Activated T-helper 17 cell treated with anti-CD3 and anti-CD28 coated beads, Interleukin-2, amount 50 U/mL, for 72 hours (primary cell): Measurements from ENCODE around the gene ANAPC16. TPM values are rescaled to one million over a fixed set of nuclear protein-coding genes. Genes with fewer than 3 reads are reported as not detected.
A peak's percentile ranks its signal among the peaks of the same experiment; 100 is the strongest.

Experiments used
- ATAC-seq: fragments of 150-1000 bp; cut with Tn5 transposase; replicated peaks from 2 replicates; pipeline ENCODE4 v1.10.0; 2021; ENCODE audit warnings: mild to moderate bottlenecking, moderate library complexity
- H3K27ac Mint-ChIP-seq: one replicate; pipeline ENCODE4 v1.8.0; 2022; ENCODE audit warnings: mixed read lengths
- H3K27me3 Mint-ChIP-seq: one replicate; pipeline ENCODE4 v1.8.0; 2022; ENCODE audit warnings: mixed read lengths
- H3K36me3 Mint-ChIP-seq: one replicate; pipeline ENCODE4 v1.8.0; 2022; ENCODE audit warnings: low read depth, mild to moderate bottlenecking, mixed read lengths
- H3K4me1 Mint-ChIP-seq: one replicate; pipeline ENCODE4 v1.8.0; 2022; ENCODE audit warnings: mixed read lengths
- H3K4me3 Mint-ChIP-seq: one replicate; pipeline ENCODE4 v1.8.0; 2022; ENCODE audit warnings: mild to moderate bottlenecking, mixed read lengths
- H3K9me3 Mint-ChIP-seq: one replicate; pipeline ENCODE4 v1.8.0; 2022; ENCODE audit warnings: mixed read lengths
- total RNA-seq, 2 donors: library from RNA; stranded (reverse); gene quantifications; one replicate each; pipeline ENCODE4 v1.2.3, GENCODE V29; 2022

ANAPC16 gene
- 100 to 1,000 TPM in 1 of 2 donors, 10 to 100 TPM in 1; 74.3 to 119 TPM for total RNA-seq

- H3K4me3 Mint-ChIP-seq = peak within 1 kb of the TSS; percentile 94
- H3K27me3 Mint-ChIP-seq = no peaks in the 10 kb centered on the region
- H3K27ac Mint-ChIP-seq = peak within 1 kb of the TSS; percentile 95
- peak; percentile 89 for ATAC-seq
- peaks cover 10% of the 10 kb centered on the region for H3K4me1 Mint-ChIP-seq
- peaks cover 75% of the 10 kb centered on the region for H3K36me3 Mint-ChIP-seq
- H3K9me3 Mint-ChIP-seq = no peaks in the 10 kb centered on the region
Observed at GRCh38 chr10:72215611-72216549, at the start of gene ANAPC16, which contains the start of gene ASCC1. ANAPC16 (plus strand) TSS chr10:72216012; CDS start chr10:72223915, 7,903 bp downstream. ASCC1 (minus strand) TSS chr10:72216276; CDS start chr10:72213298, 2,978 bp downstream.

GRCh38 chr10:72167118-72167517 lies 48.7 kb upstream of the ANAPC16 start:
- H3K4me3 Mint-ChIP-seq = no peak overlapping the region
- no peaks in the 10 kb centered on the region for H3K9me3 Mint-ChIP-seq
- H3K27ac Mint-ChIP-seq = no peak overlapping the region
- H3K27me3 Mint-ChIP-seq = no peaks in the 10 kb centered on the region
- H3K36me3 Mint-ChIP-seq = peaks cover 45% of the 10 kb centered on the region
- no peak for ATAC-seq
- peaks cover 11% of the 10 kb centered on the region for H3K4me1 Mint-ChIP-seq

DNA sequence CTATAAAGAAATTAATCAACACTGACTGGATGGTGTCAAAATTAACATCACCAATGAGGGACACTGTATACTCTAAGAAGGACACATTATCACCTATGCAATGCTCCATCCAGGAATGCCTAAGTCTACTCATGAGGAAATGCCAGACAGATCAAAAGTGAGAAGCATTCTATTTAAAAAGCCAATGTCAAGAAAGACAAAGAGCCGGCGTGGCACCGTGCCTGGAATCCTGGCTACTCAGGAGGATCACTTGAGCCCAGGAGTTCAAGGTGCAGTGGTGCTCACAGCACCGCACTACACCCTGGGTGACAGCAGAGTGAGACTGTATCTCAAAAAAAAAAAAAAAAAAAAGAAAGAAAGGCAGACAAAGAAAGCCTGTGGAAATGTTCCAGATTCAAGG lies 45.5 kb upstream of the ANAPC16 start:
- Mint-ChIP-seq H3K27ac (no peak overlapping the region), H3K4me3 (no peak overlapping the region), H3K36me3 (peaks cover 38% of the 10 kb centered on the region), H3K27me3 (no peaks in the 10 kb centered on the region), H3K9me3 (no peaks in the 10 kb centered on the region), H3K4me1 (peaks cover 15% of the 10 kb centered on the region)
- ATAC-seq = no peak

DNA sequence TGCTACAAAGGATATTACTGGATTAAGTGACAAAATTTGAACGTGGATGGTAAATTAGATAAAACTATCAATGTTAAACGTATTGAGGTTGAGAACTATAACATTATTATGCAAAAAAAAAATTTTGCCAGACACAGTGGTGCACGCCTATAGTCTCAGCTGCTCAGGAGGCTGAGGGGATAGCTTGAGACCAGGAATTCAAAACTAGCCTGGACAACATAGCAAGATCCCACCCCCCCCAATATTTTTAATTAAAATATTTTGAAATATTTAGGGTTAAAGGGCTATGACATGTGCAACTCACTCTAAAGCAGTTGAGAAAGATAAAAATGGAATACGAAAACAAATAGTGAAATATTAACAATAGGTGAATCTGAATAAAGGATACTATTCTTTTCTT lies 45.1 kb upstream of the ANAPC16 start:
- Mint-ChIP-seq H3K4me1 (peaks cover 10% of the 10 kb centered on the region), H3K27ac (no peak overlapping the region), H3K4me3 (no peak overlapping the region), H3K9me3 (no peaks in the 10 kb centered on the region), H3K27me3 (no peaks in the 10 kb centered on the region), H3K36me3 (peaks cover 38% of the 10 kb centered on the region)
- ATAC-seq = no peak

DNA sequence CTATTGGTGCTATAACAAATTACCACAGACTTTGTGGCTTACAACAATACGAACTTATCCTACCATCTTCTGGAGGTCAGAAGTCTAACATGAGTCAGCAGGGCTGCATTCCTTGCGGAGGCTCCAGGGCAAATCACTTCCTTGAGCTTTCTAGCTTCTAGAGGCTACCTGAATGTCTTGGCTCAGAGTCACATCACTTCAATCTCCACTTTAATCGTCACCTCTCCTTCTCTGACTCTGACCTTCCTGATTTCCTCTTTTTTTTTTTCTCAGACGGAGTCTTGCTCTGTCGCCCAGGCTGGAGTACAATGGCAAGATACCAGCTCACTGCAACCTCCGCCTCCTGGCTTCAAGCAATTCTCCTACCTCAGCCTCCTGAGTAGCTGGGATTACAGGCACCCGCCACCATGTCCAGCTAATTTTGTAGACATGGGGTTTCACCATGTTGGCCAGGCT lies 44.6 kb upstream of the ANAPC16 start:
- H3K27ac Mint-ChIP-seq = no peak overlapping the region
- H3K4me1 Mint-ChIP-seq = peaks cover 10% of the 10 kb centered on the region
- no peak for ATAC-seq
- H3K9me3 Mint-ChIP-seq = no peaks in the 10 kb centered on the region
- H3K27me3 Mint-ChIP-seq = no peaks in the 10 kb centered on the region
- no peak overlapping the region for H3K4me3 Mint-ChIP-seq
- H3K36me3 Mint-ChIP-seq = peaks cover 38% of the 10 kb centered on the region

- H3K9me3 Mint-ChIP-seq = no peaks in the 10 kb centered on the region
- no peak for ATAC-seq
Observed at GRCh38 chr10:72173262-72173618, 42.6 kb upstream of the ANAPC16 start.

DNA sequence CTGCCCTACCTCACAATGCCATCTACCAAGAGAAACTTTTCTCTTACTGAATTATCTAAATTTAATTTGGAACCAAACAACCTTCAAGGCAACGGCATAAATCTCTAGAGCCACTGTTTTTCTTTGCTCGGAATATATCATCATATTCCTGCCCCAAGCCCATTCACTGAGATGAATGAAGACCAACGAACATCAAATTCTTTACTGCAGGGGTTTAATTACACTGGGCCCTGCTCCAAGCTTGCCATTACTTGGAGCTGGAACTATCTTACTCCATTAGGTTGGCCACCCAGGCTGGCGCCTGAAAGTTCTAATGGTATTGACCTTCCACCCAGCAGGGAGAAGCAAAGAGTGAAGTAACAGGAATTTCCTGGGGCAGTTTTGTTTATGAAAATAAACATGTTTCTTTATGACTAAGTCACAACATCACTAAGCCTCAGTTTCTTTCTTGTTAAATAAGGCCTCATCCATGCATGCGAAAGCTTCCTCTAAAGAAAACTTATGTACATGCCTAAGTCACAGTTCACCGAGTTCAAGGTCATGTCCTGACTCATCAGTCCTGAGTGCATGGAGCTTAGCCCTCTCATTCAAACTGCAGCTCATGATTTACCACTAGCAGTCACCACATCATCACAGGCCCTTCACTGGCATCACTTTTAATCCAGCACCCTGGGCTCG lies 42.1 kb upstream of the ANAPC16 start:
- Mint-ChIP-seq H3K36me3 (peaks cover 39% of the 10 kb centered on the region), H3K9me3 (no peaks in the 10 kb centered on the region), H3K27me3 (no peaks in the 10 kb centered on the region), H3K27ac (no peak overlapping the region), H3K4me3 (no peak overlapping the region), H3K4me1 (peaks cover 10% of the 10 kb centered on the region)
- ATAC-seq = peak; percentile 83

More at GRCh38 chr10:72173262-72173618, 42.6 kb upstream of the ANAPC16 start:
- Mint-ChIP-seq H3K36me3 (peaks cover 39% of the 10 kb centered on the region), H3K27me3 (no peaks in the 10 kb centered on the region), H3K4me3 (no peak overlapping the region), H3K27ac (no peak overlapping the region), H3K4me1 (peaks cover 10% of the 10 kb centered on the region)

DNA sequence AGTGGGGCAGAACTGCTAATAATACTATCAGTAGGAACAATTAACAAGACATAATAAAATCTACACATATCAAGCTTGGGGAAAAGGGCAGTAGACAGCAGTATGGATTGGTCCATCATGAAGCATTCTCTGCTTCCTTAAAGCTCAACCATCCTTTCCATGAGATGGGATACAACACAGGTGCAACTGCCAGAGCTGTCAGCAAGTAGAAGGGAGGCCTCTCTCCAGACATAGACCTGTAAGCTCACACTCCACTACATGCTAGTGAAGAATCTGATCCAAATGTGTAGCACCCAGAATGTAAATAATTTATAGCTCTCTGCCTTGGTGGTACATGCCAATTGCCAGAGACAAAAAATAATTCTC lies 41.5 kb upstream of the ANAPC16 start:
- ATAC-seq = no peak
- H3K36me3 Mint-ChIP-seq = peaks cover 39% of the 10 kb centered on the region
- H3K4me1 Mint-ChIP-seq = peaks cover 10% of the 10 kb centered on the region
- no peak overlapping the region for H3K27ac Mint-ChIP-seq
- H3K4me3 Mint-ChIP-seq = no peak overlapping the region
- no peaks in the 10 kb centered on the region for H3K9me3 Mint-ChIP-seq
- no peaks in the 10 kb centered on the region for H3K27me3 Mint-ChIP-seq

DNA sequence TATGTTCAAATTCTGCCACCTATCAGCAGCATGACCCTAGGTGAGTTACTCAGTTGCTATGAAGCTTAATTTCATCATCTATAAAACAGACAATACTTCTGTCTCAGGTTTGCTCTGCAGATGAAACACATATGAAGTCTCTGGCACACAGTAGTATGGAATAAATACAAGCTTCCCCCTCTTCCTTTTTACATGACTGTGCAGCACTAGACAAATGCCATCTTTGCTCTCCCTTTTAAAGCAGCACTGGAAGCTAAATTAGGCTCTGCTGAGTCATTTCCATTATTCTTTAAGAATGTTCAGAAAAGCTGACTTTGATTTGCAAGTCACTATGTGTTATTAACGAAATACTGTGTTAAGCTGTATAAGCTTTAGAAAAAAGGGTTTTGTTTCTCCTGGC lies 40.7 kb upstream of the ANAPC16 start:
- H3K4me3 Mint-ChIP-seq = no peak overlapping the region
- no peak overlapping the region for H3K27ac Mint-ChIP-seq

DNA sequence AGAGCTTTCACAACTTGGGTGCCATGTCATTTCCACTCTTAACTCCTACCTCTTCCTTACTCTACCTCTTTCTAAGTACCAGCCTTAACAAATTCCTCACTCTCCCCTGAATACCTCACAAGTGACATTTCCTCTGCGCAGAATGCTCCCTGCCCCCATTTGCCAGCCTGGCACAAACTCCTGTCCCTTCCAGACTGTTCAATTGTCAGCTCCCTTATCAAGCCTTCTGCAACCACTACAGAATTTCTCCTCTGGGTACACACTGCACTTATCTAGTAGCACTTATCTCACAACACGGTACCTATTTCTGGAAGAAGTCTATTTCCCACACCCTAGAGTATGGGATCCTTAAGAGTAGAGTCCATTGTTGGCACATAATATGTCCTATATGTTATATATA lies 39.1 kb upstream of the ANAPC16 start:
- H3K27me3 Mint-ChIP-seq = no peaks in the 10 kb centered on the region
- no peak for ATAC-seq
- no peak overlapping the region for H3K27ac Mint-ChIP-seq
- no peak overlapping the region for H3K4me3 Mint-ChIP-seq
- H3K9me3 Mint-ChIP-seq = no peaks in the 10 kb centered on the region
- peaks cover 43% of the 10 kb centered on the region for H3K36me3 Mint-ChIP-seq
- peaks cover 10% of the 10 kb centered on the region for H3K4me1 Mint-ChIP-seq

More for the DNA sequence above, 40.7 kb upstream of the ANAPC16 start:
- H3K36me3 Mint-ChIP-seq = peaks cover 38% of the 10 kb centered on the region
- no peaks in the 10 kb centered on the region for H3K9me3 Mint-ChIP-seq
- peaks cover 10% of the 10 kb centered on the region for H3K4me1 Mint-ChIP-seq
- no peak for ATAC-seq
- no peaks in the 10 kb centered on the region for H3K27me3 Mint-ChIP-seq

GRCh38 chr10:72177454-72177853 lies 38.4 kb upstream of the ANAPC16 start:
- ATAC-seq = no peak
- Mint-ChIP-seq H3K4me1 (peaks cover 10% of the 10 kb centered on the region), H3K9me3 (no peaks in the 10 kb centered on the region), H3K36me3 (peaks cover 47% of the 10 kb centered on the region), H3K27me3 (no peaks in the 10 kb centered on the region), H3K27ac (no peak overlapping the region), H3K4me3 (no peak overlapping the region)

GRCh38 chr10:72184156-72184555 lies 31.7 kb upstream of the ANAPC16 start:
- peaks cover 70% of the 10 kb centered on the region for H3K36me3 Mint-ChIP-seq
- peaks cover 5% of the 10 kb centered on the region for H3K9me3 Mint-ChIP-seq
- ATAC-seq = no peak
- no peak overlapping the region for H3K27ac Mint-ChIP-seq
- no peaks in the 10 kb centered on the region for H3K27me3 Mint-ChIP-seq
- no peak overlapping the region for H3K4me3 Mint-ChIP-seq
- no peaks in the 10 kb centered on the region for H3K4me1 Mint-ChIP-seq

GRCh38 chr10:72186258-72186981 lies 29.4 kb upstream of the ANAPC16 start:
- H3K36me3 Mint-ChIP-seq = peaks cover 60% of the 10 kb centered on the region
- no peak for ATAC-seq
- H3K9me3 Mint-ChIP-seq = peaks cover 5% of the 10 kb centered on the region
- peak overlapping the region; percentile 10 for H3K27ac Mint-ChIP-seq
- H3K4me1 Mint-ChIP-seq = no peaks in the 10 kb centered on the region
- H3K27me3 Mint-ChIP-seq = no peaks in the 10 kb centered on the region
- no peak overlapping the region for H3K4me3 Mint-ChIP-seq

- Mint-ChIP-seq H3K4me3 (no peak overlapping the region), H3K4me1 (no peaks in the 10 kb centered on the region), H3K9me3 (peaks cover 5% of the 10 kb centered on the region), H3K36me3 (peaks cover 58% of the 10 kb centered on the region), H3K27ac (peak overlapping the region; percentile 10), H3K27me3 (no peaks in the 10 kb centered on the region)
- no peak for ATAC-seq
Observed at GRCh38 chr10:72186982-72187330, 28.9 kb upstream of the ANAPC16 start.
